ENCODE measurements around the gene HK3.

DNA sequence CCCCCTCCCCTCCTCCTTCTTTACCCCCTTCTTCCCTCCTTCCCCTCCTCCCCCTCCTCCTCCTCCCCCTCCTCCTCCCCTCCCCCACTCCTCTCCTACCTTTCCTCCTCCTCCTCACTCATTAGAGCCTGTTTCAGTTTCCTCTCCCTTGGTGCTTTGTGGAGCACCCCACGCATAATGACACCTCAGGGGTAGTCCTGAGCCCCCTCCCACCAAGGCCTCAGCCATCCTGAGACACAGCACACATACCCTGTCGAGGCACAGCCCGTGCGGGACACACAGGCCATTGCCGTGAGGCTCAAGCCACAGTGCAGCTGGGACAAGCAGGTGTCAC lies 35.4 kb downstream of the HK3 start:
- TF ChIP-seq, protein P1, sequence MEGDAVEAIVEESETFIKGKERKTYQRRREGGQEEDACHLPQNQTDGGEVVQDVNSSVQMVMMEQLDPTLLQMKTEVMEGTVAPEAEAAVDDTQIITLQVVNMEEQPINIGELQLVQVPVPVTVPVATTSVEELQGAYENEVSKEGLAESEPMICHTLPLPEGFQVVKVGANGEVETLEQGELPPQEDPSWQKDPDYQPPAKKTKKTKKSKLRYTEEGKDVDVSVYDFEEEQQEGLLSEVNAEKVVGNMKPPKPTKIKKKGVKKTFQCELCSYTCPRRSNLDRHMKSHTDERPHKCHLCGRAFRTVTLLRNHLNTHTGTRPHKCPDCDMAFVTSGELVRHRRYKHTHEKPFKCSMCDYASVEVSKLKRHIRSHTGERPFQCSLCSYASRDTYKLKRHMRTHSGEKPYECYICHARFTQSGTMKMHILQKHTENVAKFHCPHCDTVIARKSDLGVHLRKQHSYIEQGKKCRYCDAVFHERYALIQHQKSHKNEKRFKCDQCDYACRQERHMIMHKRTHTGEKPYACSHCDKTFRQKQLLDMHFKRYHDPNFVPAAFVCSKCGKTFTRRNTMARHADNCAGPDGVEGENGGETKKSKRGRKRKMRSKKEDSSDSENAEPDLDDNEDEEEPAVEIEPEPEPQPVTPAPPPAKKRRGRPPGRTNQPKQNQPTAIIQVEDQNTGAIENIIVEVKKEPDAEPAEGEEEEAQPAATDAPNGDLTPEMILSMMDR (IDR thresholded peaks at IDR 0.05) = no peak
- TF ChIP-seq POLR2AphosphoS5 (IDR thresholded peaks at IDR 0.05) (no peak), POLR2A (IDR thresholded peaks at IDR 0.05) (no peak)

Measured in transverse colon (tissue), 4 donors.